Naive thymus-derived CD4-positive, alpha-beta T cell (primary cell): ENCODE data around the gene DYRK1A. TPM values are rescaled to one million over a fixed set of nuclear protein-coding genes. Genes with fewer than 3 reads are reported as not detected.

Source experiments
- ATAC-seq: fragments of 150-1000 bp; cut with Tn5 transposase; 2 replicates; pipeline ENCODE4 v1.10.0; 2021; ENCODE audit warnings: mild to moderate bottlenecking, moderate library complexity
- CTCF ChIA-PET: fragments of 350-600 bp; sonication (Branson Sonifier 250); formaldehyde crosslinking; loops from one replicate; lab custom pipeline; 2021; ENCODE audit warnings: antibody characterized with exemption; lab: Charles Lee
- POLR2A ChIA-PET: fragments of 350-600 bp; sonication (Branson Sonifier 250); formaldehyde crosslinking; loops from one replicate; lab custom pipeline; 2021; ENCODE audit warnings: antibody characterized with exemption, inconsistent platforms; lab: Charles Lee
- DNase-seq, 9 donors: peaks; one replicate each; pipeline versions ENCODE4 v3.0.0 to v3.0.0-alpha.2; 2020 to 2022; ENCODE audit warnings: mixed read lengths in 1 of 9
- H3K27ac ChIP-seq: one replicate; pipeline ENCODE4 v1.7.0; 2013; ENCODE audit warnings: mild to moderate bottlenecking, low read depth, low read length, moderate library complexity
- H3K27me3 ChIP-seq, 2 donors: one replicate each; pipeline ENCODE4 v1.7.0; 2013; ENCODE audit warnings: low read length in 2 of 2, mild to moderate bottlenecking in 2 of 2, moderate library complexity in 2 of 2; ENCODE audit not compliant: control insufficient read depth in 2 of 2, insufficient read depth in 2 of 2
- H3K36me3 ChIP-seq, 3 experiments: 1 replicate in 2 of 3; 2 replicates in 1 of 3; pipeline ENCODE4 v1.7.0; 2013; ENCODE audit warnings: low read length in 3 of 3, mild to moderate bottlenecking in 3 of 3, moderate library complexity in 1 of 3; ENCODE audit not compliant: insufficient read depth in 3 of 3, control insufficient read depth in 2 of 3
- H3K4me1 ChIP-seq, 2 donors: one replicate each; pipeline ENCODE4 v1.7.0; 2013; ENCODE audit warnings: low read length in 2 of 2, mild to moderate bottlenecking in 2 of 2, moderate library complexity in 1 of 2; ENCODE audit not compliant: control insufficient read depth in 2 of 2, insufficient read depth in 2 of 2
- H3K4me3 ChIP-seq: 2 replicates; pipeline ENCODE4 v1.7.0; 2013; ENCODE audit warnings: mild to moderate bottlenecking, low read length
- H3K9me3 ChIP-seq, 3 experiments: 1 replicate in 2 of 3; 2 replicates in 1 of 3; pipeline ENCODE4 v1.7.0; 2013; ENCODE audit warnings: low read length in 3 of 3; ENCODE audit not compliant: control insufficient read depth in 2 of 3
- H3K27ac Mint-ChIP-seq, 9 donors: one replicate each; pipeline ENCODE4 v1.8.0; 2020 to 2022; ENCODE audit warnings: mixed read lengths in 9 of 9, mild to moderate bottlenecking in 8 of 9, moderate library complexity in 5 of 9, inconsistent platforms in 2 of 9
- H3K27me3 Mint-ChIP-seq, 5 donors: one replicate each; pipeline ENCODE4 v1.8.0; 2021 to 2022; ENCODE audit warnings: mixed read lengths in 5 of 5, mild to moderate bottlenecking in 1 of 5
- H3K36me3 Mint-ChIP-seq, 5 donors: one replicate each; pipeline ENCODE4 v1.8.0; 2020 to 2022; ENCODE audit warnings: mixed read lengths in 5 of 5, mild to moderate bottlenecking in 3 of 5, inconsistent platforms in 1 of 5
- H3K4me1 Mint-ChIP-seq, 7 donors: one replicate each; pipeline ENCODE4 v1.8.0; 2020 to 2022; ENCODE audit warnings: mixed read lengths in 7 of 7, mild to moderate bottlenecking in 3 of 7, inconsistent platforms in 1 of 7
- H3K4me3 Mint-ChIP-seq, 10 donors: one replicate each; pipeline ENCODE4 v1.8.0; 2020 to 2022; ENCODE audit warnings: mild to moderate bottlenecking in 10 of 10, mixed read lengths in 10 of 10, moderate library complexity in 6 of 10, inconsistent platforms in 2 of 10
- H3K9me3 Mint-ChIP-seq, 11 donors: one replicate each; pipeline ENCODE4 v1.8.0; 2020 to 2022; ENCODE audit warnings: mixed read lengths in 11 of 11, mild to moderate bottlenecking in 4 of 11, inconsistent platforms in 1 of 11, moderate library complexity in 1 of 11
- intact Hi-C, 2 donors: fragments of 100-400 bp; cut with micrococcal nuclease; formaldehyde crosslinking; loops; one replicate each; pipeline ENCODE4 v1.15.1; 2023
- polyA plus RNA-seq, 2 donors: library from polyadenylated mRNA; unstranded; fragments of 300-500 nt; fragmentation: Illumina TruSeq; gene quantifications; one replicate each; pipeline ENCODE4 v1.2.3, GENCODE V29; 2021
- total RNA-seq, 6 experiments: library from RNA in 5 of 6; stranded (reverse) in 5 of 6; gene quantifications; 1 replicate in 5 of 6; 2 replicates in 1 of 6; pipeline ENCODE4 v1.2.3 and lab custom pipeline; 2021 to 2026

DYRK1A gene
- total and polyA plus RNA-seq, 7 experiments from 2014 or later, result 3.3 to 142 (median 118) TPM

- no peak overlapping the region for H3K27ac Mint-ChIP-seq
- peaks cover 8 to 42% (median 27%) of the 10 kb centered on the region in 5 donors for H3K27me3 Mint-ChIP-seq
These were observed 185.4 kb downstream of the DYRK1A start for GRCh38 chr21:37551993-37552355.

GRCh38 chr21:37552496-37553029, 186.0 kb downstream of the DYRK1A start:
- Mint-ChIP-seq H3K9me3 (peaks cover 0 to 4% (median 0%) of the 10 kb centered on the region in 11 donors), H3K27ac (no peak overlapping the region), H3K36me3 (peaks cover 0 to 3% (median 0%) of the 10 kb centered on the region in 5 donors), H3K4me1 (peaks cover 4 to 14% (median 9%) of the 10 kb centered on the region in 7 donors), H3K27me3 (peaks cover 4 to 38% (median 21%) of the 10 kb centered on the region in 5 donors), H3K4me3 (no peak overlapping the region)
- no peaks in the 10 kb centered on the region for H3K36me3 ChIP-seq
- H3K4me3 ChIP-seq, result no peak overlapping the region
- DNase-seq (peak in 1 of 9 donors; percentile 13), ATAC-seq (no peak)
- intact Hi-C loops, result no loop called here
- no peak overlapping the region for H3K27ac ChIP-seq
- no peaks in the 10 kb centered on the region for H3K9me3 ChIP-seq
- CTCF ChIA-PET, result interaction anchor here (0.5 kb wide), 1 partner anchor 1797 kb away, joined by 3 read pairs; no protein-coding TSS in a partner anchor
- POLR2A ChIA-PET, result no interaction called here
- no peaks in the 10 kb centered on the region for H3K27me3 ChIP-seq
- no peaks in the 10 kb centered on the region for H3K4me1 ChIP-seq

More at GRCh38 chr21:37551993-37552355, 185.4 kb downstream of the DYRK1A start:
- Histone ChIP-seq H3K27me3 (no peaks in the 10 kb centered on the region), H3K36me3 (no peaks in the 10 kb centered on the region), H3K27ac (no peak overlapping the region), H3K4me1 (peaks cover 0 to 4% of the 10 kb centered on the region in 2 donors), H3K9me3 (no peaks in the 10 kb centered on the region), H3K4me3 (no peak overlapping the region)
- H3K9me3 Mint-ChIP-seq, result peaks cover 0 to 4% (median 0%) of the 10 kb centered on the region in 11 donors
- ChIA-PET CTCF (interaction anchor here (0.5 kb wide), 1 partner anchor 1798 kb away, joined by 3 read pairs; no protein-coding TSS in a partner anchor), POLR2A (no interaction called here)
- H3K36me3 Mint-ChIP-seq, result peaks cover 0 to 3% (median 0%) of the 10 kb centered on the region in 5 donors
- intact Hi-C loops, result no loop called here
- DNase-seq (peak in 1 of 9 donors; percentile 11), ATAC-seq (no peak)
- H3K4me1 Mint-ChIP-seq, result peaks cover 10 to 20% (median 15%) of the 10 kb centered on the region in 7 donors
- H3K4me3 Mint-ChIP-seq, result no peak overlapping the region

GRCh38 chr21:37553078-37553481, 186.5 kb downstream of the DYRK1A start:
- peaks cover 0 to 3% (median 0%) of the 10 kb centered on the region in 5 donors for H3K36me3 Mint-ChIP-seq
- H3K9me3 Mint-ChIP-seq, result peaks cover 0 to 4% (median 0%) of the 10 kb centered on the region in 11 donors
- H3K4me1 ChIP-seq, result no peaks in the 10 kb centered on the region
- DNase-seq (no peak), ATAC-seq (no peak)
- intact Hi-C loops, result no loop called here
- no peak overlapping the region for H3K4me3 ChIP-seq
- H3K27ac ChIP-seq, result no peak overlapping the region
- peaks cover 0 to 9% (median 4%) of the 10 kb centered on the region in 7 donors for H3K4me1 Mint-ChIP-seq
- ChIA-PET POLR2A (no interaction called here), CTCF (no interaction called here)
- no peaks in the 10 kb centered on the region for H3K36me3 ChIP-seq
- H3K27ac Mint-ChIP-seq, result no peak overlapping the region
- no peaks in the 10 kb centered on the region for H3K27me3 ChIP-seq
- H3K4me3 Mint-ChIP-seq, result no peak overlapping the region
- H3K9me3 ChIP-seq, result no peaks in the 10 kb centered on the region
- H3K27me3 Mint-ChIP-seq, result peaks cover 4 to 33% (median 20%) of the 10 kb centered on the region in 5 donors

GRCh38 chr21:37554661-37555379, 188.2 kb downstream of the DYRK1A start:
- H3K27ac ChIP-seq, result no peak overlapping the region
- Mint-ChIP-seq H3K27me3 (peaks cover 4 to 27% (median 18%) of the 10 kb centered on the region in 5 donors), H3K27ac (no peak overlapping the region), H3K4me1 (peaks cover 0 to 1% (median 0%) of the 10 kb centered on the region in 7 donors), H3K9me3 (peaks cover 0 to 10% (median 2%) of the 10 kb centered on the region in 11 donors), H3K36me3 (no peaks in the 10 kb centered on the region), H3K4me3 (no peak overlapping the region)
- H3K4me3 ChIP-seq, result no peak overlapping the region
- no peaks in the 10 kb centered on the region for H3K4me1 ChIP-seq
- ATAC-seq (no peak), DNase-seq (no peak)
- no peaks in the 10 kb centered on the region for H3K27me3 ChIP-seq
- ChIA-PET POLR2A (interaction anchor here (0.6 kb wide), 1 partner anchor 9 kb away, joined by 3 read pairs; no protein-coding TSS in a partner anchor), CTCF (interaction anchor here (1.0 kb wide), 1 partner anchor 9 kb away, joined by 4 read pairs; no protein-coding TSS in a partner anchor)
- H3K9me3 ChIP-seq, result peaks cover 0 to 4% (median 0%) of the 10 kb centered on the region in 3 experiments
- intact Hi-C loops, result no loop called here
- no peaks in the 10 kb centered on the region for H3K36me3 ChIP-seq

- no peaks in the 10 kb centered on the region for H3K36me3 Mint-ChIP-seq
- no peak overlapping the region for H3K4me3 Mint-ChIP-seq
- Histone ChIP-seq H3K4me3 (no peak overlapping the region), H3K27ac (no peak overlapping the region), H3K36me3 (no peaks in the 10 kb centered on the region), H3K4me1 (no peaks in the 10 kb centered on the region), H3K9me3 (peaks cover 0 to 4% (median 0%) of the 10 kb centered on the region in 3 experiments), H3K27me3 (no peaks in the 10 kb centered on the region)
- intact Hi-C loops, result no loop called here
- ATAC-seq (no peak), DNase-seq (no peak)
- peaks cover 0 to 20% (median 10%) of the 10 kb centered on the region in 5 donors for H3K27me3 Mint-ChIP-seq
- CTCF ChIA-PET, result interaction anchor here (1.0 kb wide), 1 partner anchor 8 kb away, joined by 4 read pairs; no protein-coding TSS in a partner anchor
- H3K27ac Mint-ChIP-seq, result no peak overlapping the region
- H3K9me3 Mint-ChIP-seq, result peaks cover 0 to 10% (median 0%) of the 10 kb centered on the region in 11 donors
- POLR2A ChIA-PET, result no interaction called here
- peaks cover 0 to 1% (median 0%) of the 10 kb centered on the region in 7 donors for H3K4me1 Mint-ChIP-seq
These were observed 189.2 kb downstream of the DYRK1A start for GRCh38 chr21:37555672-37556261.

- H3K4me3 Mint-ChIP-seq, result no peak overlapping the region
- H3K9me3 Mint-ChIP-seq, result peaks cover 0 to 10% (median 0%) of the 10 kb centered on the region in 11 donors
- POLR2A ChIA-PET, result no interaction called here
- peaks cover 0 to 20% (median 10%) of the 10 kb centered on the region in 5 donors for H3K27me3 Mint-ChIP-seq
- H3K4me3 ChIP-seq, result no peak overlapping the region
- no peak overlapping the region for H3K27ac ChIP-seq
- peaks cover 0 to 3% (median 0%) of the 10 kb centered on the region in 7 donors for H3K4me1 Mint-ChIP-seq
- CTCF ChIA-PET, result no interaction called here
- intact Hi-C loops, result no loop called here
- no peaks in the 10 kb centered on the region for H3K36me3 Mint-ChIP-seq
- ATAC-seq (no peak), DNase-seq (no peak)
- H3K27me3 ChIP-seq, result no peaks in the 10 kb centered on the region
- no peaks in the 10 kb centered on the region for H3K36me3 ChIP-seq
- no peak overlapping the region for H3K27ac Mint-ChIP-seq
- no peaks in the 10 kb centered on the region for H3K4me1 ChIP-seq
- peaks cover 0 to 4% (median 0%) of the 10 kb centered on the region in 3 experiments for H3K9me3 ChIP-seq
These were observed 190.8 kb downstream of the DYRK1A start for GRCh38 chr21:37557261-37557950.
